GM23248 (cell line): ENCODE data around the gene SLMAP.

ENCODE experiments used
- EZH2 ChIP-seq: fragments of 200-600 bp; sonication (generic); IDR thresholded peaks from 2 replicates; pipeline ENCODE4 v1.6.1; 2018; ENCODE audit warnings: antibody characterized with exemption, mild to moderate bottlenecking; ENCODE audit not compliant: insufficient read depth, poor library complexity, severe bottlenecking
- EZH2phosphoT487 ChIP-seq: fragments of 200-600 bp; sonication (generic); IDR thresholded peaks from 2 replicates; pipeline ENCODE4 v1.6.1; 2018; ENCODE audit warnings: antibody characterized with exemption, moderate library complexity, mild to moderate bottlenecking, low read depth; ENCODE audit not compliant: insufficient read depth

DNA sequence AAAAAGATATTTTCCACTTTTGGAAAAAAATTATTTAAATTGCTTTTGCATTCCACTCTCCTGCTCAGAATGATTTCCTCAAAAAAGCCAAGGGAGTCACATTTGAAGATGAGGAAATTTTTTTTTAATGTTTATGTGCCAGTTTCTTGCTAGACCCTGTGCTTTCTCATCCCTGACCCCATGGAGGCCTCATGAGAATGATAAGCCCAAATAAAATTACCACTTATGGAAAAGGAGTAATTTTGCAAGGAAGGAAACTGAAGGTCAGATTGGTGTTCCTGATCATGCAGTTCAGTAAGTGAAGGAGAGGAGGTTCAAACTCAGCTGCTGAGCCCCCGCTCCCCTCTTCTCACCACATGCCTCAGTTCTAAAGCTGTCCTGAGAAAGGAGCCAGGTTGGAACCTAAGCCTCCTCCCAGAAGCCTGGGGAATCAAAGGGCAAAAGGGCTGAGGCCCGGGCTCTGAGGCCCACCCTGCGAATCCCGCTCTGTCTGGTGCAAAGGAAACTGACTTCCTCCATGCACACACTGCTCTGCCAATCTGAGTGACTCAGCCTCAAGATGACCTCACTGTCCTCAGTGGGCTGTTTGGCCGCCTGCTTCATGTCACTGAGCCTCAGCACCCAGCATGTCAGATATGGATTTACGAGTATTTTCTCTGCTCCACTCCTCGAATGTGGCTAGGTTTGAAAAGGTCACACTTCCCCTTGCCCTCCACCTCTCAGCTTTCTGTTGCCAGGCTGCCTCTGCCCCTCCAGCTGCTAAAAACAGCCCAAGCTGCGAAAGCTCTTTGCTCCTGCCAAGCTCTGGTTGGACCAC, 195.2 kb downstream of the SLMAP start:
- TF ChIP-seq EZH2 (no peak), EZH2phosphoT487 (no peak)
